HG03060 (cell line): ENCODE results near the gene FCRL2.

Experiments
- ATAC-seq: cut with Tn5 transposase; IDR thresholded peaks from one replicate; pipeline ENCODE4 v1.9.1; 2021; ENCODE audit warnings: low read depth, moderate number of reproducible peaks; ENCODE audit not compliant: unreplicated experiment

The FCRL2 gene

GRCh38 chr1:157776971-157777391 is at the start of gene FCRL2:
FCRL2 (minus strand) TSS chr1:157777132; CDS start chr1:157777073, 59 bp downstream.
- ATAC-seq, result peak; percentile 78

- no peak for ATAC-seq
These were observed 43.4 kb upstream of the FCRL2 start for GRCh38 chr1:157820299-157820698.

DNA sequence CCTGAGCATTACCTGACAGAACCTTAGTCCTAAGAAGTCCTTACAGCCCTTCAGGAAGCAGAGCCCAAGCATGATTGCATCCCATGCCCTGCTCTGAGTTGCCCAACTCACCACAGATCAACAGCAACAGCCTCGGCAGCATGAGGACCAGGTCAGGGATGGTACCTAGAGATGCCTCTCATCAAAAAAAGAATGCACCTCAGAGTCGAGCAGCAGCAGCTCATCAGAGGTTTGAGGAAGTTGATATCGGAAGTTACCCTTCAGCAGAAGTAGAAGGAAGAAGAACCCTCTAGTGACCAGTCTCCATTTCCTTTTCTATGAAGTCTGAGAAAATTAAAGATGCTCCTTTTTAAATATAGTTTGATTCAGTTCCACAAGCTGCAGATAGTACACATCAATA is 43.0 kb upstream of the FCRL2 start, which contains the start of gene FCRL1:
FCRL1 (minus strand) TSS at position 225 of the 400 bp plus-strand sequence; CDS start at position 142, 83 bp downstream.
- no peak for ATAC-seq

DNA sequence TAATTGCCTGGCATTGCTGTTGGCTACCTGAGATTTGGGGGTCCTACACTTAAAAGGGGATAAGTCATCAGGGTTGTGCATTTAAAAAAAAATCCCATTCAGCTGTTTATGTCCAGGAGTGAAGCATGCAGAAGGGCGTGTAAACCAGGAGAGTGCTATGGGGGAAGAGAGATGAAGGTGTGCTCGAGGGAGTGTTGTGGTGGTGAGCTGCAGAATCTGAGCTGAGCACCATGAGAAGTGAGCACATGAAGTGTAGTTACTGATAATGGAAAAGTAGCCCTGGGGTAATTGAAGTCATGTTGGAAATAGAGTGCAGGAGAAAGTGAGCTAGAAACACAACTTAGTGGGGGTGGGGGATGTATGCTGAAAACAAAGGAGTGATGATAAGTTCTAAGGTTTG is 42.3 kb upstream of the FCRL2 start:
- no peak for ATAC-seq

GRCh38 chr1:157813269-157813668 is 36.3 kb upstream of the FCRL2 start:
- ATAC-seq, result no peak

GRCh38 chr1:157806431-157807149 is 29.7 kb upstream of the FCRL2 start:
- ATAC-seq, result peak; percentile 75

- ATAC-seq, result no peak
These were observed 26.9 kb upstream of the FCRL2 start for GRCh38 chr1:157803851-157804250.

DNA sequence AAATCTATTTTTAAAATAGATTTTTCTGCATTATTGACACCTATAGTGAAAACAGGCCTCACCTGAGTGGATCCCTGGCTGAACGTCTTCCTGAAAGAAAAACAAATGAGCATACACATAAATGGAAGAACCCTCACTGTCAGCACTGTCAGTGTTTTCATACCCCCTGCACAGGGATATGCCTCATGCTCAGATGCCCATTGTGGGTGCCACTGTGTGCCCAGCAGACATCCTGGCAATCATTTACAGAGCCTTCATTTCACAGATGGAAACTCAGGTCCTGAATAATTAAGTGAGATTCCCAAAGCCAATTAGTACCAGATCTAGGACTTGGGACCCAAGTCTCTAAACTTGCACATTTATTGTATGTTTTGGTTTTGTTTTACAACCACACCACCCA is 23.1 kb upstream of the FCRL2 start:
- ATAC-seq, result no peak

DNA sequence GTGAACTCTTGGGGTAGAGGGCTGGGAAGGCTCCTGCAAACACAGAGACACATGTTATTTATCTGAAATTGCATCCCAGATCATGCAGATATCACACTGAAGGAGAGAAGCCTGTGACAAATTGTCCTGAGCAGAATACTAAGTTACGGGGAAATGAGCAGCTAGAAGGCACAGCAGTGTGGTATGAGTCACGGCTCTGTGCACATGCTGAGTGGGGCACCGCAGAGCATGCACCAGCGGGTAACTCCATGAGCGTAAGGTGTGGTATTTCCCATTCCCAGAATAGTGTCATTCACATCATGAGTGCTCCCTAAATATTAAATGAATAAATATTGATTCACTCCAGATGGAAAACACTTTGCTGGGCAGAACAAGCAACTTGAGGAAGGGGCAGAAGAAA is 21.3 kb upstream of the FCRL2 start:
- ATAC-seq, result no peak

DNA sequence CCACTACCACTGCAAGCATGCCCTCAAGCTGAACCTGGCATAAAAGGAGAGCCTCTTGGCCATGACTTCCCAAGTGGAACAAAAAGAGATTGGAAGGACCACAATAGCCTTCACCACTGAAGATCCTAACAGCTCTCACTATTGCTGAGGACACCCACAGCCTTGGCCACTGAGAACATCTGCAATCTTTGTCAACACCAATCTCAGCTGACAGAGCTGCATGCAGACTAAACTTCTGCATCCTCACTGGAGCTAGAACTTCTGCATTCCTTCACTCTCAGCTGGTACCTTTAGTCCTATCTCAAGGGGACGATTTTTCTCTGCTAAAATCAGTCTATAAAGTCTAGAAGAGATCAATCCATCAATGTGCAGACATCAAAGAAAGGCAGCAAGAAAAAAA is 8.3 kb upstream of the FCRL2 start:
- ATAC-seq, result no peak

- ATAC-seq, result no peak
These were observed 7.9 kb upstream of the FCRL2 start for GRCh38 chr1:157784801-157785200.

- ATAC-seq, result no peak
These were observed 6.0 kb upstream of the FCRL2 start for GRCh38 chr1:157782931-157783330.

GRCh38 chr1:157781048-157781447 is 4.1 kb upstream of the FCRL2 start:
- peak; percentile 42 for ATAC-seq

DNA sequence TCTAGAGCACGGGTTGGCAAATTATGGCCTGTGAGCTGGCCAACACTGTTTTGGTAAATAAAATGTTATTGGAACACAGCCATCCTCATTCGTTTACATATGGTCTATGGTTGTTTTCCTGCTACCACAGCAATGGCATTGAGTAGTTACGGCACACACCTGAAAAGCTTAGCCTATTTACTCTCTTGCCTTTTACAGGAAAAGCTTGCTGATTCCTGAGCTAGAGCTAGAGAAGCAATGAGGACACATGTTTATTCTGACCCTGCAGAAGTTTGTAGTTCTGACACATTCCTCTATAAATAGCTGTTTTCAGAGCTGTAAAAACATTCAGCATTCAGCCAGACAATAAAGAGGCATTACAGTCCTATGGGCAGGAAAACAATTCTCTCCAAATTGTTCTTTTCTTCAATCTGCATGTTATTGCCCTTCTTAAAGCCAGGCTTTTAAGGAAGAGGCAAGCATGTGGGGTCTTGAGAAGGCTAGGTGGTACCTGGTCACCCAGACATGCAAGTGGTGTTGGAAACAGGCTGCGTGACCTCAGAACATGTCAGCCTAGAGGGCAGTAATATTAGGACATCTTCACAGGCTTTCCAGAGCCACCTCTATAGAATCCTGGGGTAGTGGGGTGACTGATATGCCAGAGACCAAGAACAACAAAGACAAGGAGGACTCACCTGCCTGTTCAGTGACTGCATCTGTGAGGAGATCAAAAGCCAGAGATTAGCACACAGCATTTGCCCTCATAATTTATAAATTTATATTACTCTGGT is 1.6 kb downstream of the FCRL2 start:
- no peak for ATAC-seq

DNA sequence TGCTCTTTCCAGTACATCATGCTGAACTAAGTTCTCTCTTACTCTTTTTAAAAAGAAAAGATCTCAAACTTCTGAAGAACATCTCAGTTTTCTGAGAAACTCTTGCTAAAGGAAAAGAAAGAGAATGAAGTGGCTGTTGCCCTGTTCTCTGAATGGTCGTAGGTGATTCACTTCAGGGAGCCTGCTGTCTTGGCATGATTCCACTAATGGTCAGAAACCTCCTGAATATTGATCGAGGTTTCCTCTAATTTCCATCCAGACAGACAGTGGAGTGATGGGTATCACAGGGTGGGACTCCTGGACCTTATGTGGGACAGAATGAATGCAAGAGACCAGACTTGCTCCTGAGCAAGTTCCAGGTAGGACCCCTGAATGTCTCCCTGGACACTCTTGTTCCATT is 2.5 kb downstream of the FCRL2 start:
- ATAC-seq, result no peak

DNA sequence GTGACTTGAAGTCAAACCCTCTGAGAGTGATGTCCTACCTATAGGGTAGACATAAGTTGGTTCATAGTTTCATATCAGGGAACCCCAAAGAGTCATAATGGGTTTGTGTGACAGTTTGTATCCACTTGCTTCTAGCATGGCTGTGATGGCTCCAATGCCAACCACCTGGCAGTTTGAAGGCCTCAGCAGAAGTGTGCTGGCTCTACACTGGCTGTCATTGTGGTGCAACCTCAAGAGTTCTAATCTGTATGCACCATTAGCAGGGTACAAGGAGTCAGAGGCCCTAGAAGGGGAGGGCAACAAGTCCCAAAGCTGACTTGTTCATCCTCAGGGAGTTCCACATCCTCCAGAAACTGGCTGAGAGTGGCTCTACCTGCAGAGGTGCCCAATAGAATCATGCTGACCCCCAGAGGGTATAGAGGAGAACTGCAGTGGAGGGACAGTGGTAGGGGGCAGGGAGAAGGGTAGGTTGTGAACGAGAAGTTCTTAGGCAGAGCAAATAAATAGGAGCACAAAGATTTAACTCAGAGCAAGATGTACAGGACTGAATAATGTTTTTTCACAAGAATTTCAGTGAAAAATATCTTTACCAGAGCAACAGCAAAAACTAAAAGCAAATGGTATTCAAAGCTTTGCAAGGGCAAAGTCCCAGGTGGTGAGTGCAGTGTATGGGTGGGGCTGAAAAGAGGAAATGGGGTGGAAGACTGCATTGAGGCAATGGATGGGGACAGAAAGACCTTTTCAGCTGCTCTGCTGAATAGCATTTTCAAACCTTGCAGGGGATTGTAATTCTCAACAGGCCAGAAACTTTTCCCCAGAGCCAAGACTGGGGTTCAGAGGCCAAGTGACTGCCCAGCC is 3.2 kb downstream of the FCRL2 start:
- ATAC-seq, result no peak

GRCh38 chr1:157771661-157772425 is 5.1 kb downstream of the FCRL2 start:
- no peak for ATAC-seq

- ATAC-seq, result no peak
These were observed 6.4 kb downstream of the FCRL2 start for GRCh38 chr1:157770442-157771043.

GRCh38 chr1:157766792-157767191 is 10.1 kb downstream of the FCRL2 start:
- no peak for ATAC-seq

DNA sequence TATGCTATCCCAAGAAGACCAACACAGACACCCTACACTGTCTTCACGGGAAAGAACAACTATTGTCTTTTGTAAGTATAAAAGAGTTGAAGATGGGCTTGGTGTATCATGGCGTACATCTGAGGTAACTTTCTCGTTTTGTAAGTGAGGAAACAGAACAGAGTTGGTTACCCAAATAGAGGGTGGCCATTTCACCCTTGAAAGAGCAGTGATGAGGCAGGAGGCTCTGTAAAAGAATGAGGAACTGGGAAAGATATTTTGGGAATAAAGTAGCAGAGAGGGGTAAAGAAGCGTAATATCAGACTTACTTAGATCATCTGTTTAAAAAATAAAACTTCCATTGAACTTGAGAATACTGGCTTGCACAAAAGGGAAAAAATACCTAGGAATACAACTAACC is 18.9 kb downstream of the FCRL2 start:
- ATAC-seq, result no peak
